Middle frontal gyrus (tissue), 1 donor: ENCODE data around the gene BLOC1S3.
A peak's percentile ranks its signal among the peaks of the same experiment; 100 is the strongest.

Experiments used
- DNase-seq: peaks from one replicate; pipeline ENCODE4 v3.0.0-alpha.2; 2015; ENCODE audit warnings: low spot score; ENCODE audit errors: extremely low spot score

BLOC1S3 gene

DNA sequence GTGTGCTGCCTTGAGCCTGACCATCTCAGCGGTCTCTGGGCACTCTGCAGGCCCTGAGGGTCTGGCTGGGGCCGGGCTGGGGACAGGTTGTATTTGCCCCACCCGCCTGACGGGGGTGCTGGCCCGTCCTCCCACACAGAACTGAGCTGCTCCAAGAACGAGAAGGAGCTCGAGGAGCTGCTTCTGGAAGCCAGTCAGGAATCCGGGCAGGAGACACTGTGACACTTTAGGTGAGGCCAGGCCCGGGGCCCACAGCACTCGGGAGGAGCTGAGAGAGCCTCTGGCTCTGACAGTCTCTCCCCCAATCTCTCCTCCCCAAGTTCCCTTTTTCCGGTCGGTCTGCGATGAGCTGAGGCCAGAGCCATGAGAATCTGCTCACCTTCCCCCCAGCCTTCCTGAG lies 32.3 kb upstream of the BLOC1S3 start:
- DNase-seq, result no peak

DNA sequence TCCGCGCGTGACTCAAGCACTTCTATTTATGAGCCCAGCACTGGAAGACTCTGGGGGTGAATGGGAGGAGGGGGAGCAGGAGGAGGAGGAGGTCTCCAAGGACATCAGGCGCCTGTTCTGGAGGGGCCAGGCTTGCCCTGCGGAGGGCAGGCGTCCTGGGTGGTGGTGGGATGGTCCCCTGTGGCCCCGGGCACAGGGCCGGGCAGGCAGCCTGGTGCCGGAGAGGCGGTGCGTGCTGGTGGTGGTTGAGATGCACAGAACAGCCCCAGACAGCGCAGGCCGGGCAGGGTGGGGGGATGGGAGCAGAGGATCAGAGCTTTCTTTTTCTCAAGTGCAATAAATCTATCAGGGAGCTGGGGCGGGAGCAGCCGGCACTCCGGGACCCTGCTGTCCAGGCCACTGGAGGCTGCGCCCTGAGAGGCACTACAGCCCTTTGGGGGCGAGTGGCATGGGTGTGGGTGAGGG lies 31.8 kb upstream of the BLOC1S3 start:
- DNase-seq, result no peak

DNA sequence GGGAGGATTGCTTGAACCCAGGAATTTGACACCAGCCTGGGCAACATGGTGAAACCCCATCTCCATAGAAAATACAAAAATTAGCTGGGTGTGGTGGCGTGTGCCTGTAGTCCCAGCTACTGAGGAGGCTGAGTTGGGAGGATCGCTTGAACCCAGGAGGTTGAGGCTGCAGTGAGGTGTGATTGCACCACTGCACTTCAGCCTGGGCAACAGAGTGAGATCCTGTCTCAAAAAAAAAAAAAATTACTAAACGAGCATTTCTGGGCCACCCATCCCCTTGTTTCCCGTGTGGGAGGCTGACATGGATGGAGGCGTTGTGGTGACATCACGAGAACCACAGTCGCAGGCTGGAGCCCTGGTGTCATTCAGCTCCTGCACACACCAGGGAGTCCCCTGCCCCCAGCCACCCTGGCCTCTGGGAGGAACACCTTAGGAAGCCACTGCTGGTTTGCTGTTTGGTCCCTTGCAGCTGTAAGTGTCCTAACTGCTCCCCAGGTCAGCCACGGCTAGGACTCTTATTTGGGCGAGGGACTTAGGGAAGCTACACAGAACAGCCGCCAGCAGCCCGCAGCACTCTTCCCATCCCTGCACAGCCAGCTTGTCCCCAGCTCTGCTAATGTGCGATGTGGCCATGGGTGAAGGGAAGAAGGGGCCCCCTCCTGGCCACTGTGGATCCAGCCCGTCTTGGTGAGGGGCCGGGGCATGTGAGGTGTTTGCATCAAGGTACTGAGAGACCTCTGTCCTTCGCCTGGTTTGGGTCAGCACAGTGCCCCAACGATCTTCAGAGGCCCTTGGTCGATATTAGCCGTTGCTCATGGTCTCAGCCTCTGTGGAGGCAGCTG lies 30.5 kb upstream of the BLOC1S3 start:
- DNase-seq, result no peak

DNA sequence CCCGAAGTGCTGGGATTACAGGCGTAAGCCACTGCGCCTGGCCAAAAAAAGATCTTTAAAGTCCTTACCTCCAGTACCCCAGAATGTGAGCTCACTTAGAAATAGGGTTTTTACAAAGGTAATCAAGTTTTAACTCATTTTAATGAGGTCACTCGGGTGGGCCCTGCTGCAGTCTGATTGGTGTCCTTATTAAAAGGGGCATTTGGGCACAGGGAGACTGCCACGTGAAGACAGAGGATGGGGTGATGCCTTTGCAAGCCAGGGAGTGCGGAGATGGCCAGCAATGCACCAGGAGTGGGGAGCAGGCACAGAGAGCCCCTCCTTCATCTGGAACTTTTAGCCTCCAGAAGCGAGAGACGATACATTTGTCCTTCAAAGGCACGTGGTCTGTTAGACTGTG lies 29.5 kb upstream of the BLOC1S3 start:
- DNase-seq, result no peak

DNA sequence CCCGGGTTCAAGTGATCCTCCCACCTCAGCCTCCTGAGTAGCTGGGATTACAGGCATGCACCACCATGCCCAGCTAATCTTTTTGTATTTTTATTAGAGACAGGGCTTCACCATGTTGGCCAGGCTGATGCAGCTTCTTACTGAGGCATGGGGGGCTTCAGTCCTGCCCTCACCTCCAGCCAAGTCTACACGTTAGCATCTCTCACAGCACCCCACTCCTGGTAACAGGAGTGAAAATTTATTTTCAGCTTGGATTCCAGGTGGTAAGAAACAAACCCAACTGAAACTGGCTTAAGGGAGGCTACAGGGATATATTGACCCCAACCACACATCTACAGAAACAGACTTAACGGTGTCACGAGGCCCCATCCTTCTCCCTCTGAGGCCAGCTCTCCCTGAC lies 28.4 kb upstream of the BLOC1S3 start:
- DNase-seq, result no peak

DNA sequence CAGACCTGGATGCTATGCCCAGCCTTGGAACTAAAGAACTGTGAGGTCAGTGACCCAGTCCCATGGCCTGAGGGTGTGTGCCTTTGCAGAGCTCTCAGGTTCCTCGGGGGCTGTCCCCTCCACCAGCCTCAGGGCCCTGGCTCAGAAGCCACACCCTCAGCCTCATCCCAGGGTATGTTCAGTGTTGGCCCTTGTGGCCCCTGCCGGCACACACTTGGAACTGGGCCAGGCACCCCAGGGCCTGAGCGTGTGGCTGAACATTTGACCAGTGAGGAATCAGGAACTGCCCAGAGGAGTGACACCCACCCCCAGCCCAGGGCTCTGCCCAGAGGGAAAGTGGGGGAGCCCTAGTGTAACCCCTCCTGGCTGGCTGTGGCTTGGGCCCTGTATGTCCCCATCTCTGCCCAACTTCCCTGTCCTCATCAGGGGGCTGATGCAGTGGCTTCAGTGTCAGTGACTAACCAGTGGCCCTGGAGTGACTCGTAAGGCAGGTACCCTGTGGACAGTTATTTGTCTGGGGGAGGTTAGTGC lies 27.8 kb upstream of the BLOC1S3 start:
- DNase-seq, result no peak

DNA sequence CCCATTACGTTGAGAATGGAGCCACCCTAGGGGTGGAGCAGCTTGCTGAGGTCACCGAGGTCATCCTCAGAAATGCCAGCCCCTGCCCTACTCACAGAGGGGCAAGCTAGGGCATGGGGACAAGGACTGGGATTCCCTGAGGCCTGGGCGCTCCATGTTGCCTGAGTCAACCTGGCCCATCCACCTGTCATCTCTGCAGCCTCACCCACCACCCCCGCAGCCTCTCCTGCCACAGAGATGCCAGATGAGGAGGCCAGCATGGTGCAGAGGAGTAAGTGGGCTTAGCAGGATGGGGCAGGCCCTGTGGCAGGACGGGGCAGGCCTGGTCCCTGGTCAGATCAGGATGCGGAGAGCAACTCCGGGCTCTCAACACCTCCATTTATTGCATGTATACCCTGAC lies 27.3 kb upstream of the BLOC1S3 start:
- no peak for DNase-seq

DNA sequence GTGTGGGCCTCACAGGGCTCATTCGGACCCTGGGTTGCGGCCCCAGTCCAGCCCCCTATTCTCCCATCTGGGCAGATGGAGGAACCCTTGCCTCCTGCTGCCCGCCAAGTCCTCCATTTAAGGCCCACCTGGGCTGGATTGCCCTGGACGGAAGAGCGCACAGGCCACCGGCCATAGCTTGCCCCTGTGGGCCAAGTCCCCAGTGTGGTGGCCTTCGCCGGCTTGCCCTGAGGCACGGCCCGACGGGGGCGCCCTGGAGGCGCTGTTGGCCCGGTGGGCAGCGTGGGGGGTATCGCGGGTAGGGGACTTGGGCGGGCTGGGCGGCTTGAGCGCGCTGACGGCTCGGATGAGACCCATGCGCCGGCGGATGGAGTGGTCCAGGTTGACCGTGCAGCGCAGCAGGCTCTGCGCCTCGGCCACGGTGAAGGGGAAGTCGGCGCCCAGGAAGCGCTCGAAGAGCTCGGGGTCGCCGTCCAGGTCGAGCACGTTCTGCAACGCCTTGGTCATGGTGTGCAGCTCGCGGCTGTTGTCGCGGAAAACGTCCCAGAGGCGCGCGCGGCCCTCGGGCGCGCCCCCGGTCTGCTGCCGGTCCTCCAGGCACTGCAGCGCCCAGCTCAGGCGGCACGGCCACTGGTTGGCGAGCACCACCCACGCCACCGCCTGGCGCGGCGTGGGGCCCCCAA lies 26.6 kb upstream of the BLOC1S3 start:
- no peak for DNase-seq

DNA sequence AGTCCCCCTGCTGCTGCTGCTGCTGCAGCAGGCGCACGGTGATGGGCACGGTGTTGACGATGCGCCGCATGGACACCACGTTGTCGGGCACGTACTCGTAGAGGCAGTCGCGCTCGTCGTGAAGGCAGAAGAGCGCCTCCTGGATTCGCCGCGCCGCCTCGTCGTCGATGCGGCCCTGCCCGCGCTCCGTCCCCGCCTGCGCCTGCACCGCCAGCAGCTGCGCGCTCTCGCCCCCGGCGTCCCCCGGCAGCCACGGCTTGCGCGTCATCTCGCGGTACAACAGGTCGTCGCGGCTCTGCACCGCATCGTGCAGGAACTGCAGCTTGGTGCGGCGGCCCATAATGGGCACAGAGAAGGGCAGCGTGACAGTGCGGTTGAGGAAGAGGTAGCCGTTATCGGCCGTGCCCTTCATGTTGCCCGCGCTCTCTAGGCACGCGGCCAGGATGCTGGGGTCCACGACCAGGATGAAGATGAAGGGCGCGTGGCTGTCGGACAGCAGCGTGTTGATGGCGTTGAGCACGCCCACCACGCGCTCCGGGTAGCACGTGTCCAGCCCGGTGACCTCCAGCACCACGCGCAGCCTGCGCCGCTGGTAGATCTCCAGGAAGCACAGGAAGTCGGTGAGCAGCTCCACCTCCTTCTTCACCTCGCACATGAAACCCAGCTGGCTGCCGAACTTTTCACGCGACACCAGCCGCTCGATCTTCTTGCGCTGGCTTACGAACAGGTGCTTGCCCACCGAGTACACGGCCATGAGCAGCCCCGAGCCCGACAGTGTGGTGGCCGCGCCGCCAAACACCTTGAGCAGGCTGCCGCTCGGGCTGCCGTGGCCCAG lies 25.9 kb upstream of the BLOC1S3 start:
- DNase-seq, result no peak

DNA sequence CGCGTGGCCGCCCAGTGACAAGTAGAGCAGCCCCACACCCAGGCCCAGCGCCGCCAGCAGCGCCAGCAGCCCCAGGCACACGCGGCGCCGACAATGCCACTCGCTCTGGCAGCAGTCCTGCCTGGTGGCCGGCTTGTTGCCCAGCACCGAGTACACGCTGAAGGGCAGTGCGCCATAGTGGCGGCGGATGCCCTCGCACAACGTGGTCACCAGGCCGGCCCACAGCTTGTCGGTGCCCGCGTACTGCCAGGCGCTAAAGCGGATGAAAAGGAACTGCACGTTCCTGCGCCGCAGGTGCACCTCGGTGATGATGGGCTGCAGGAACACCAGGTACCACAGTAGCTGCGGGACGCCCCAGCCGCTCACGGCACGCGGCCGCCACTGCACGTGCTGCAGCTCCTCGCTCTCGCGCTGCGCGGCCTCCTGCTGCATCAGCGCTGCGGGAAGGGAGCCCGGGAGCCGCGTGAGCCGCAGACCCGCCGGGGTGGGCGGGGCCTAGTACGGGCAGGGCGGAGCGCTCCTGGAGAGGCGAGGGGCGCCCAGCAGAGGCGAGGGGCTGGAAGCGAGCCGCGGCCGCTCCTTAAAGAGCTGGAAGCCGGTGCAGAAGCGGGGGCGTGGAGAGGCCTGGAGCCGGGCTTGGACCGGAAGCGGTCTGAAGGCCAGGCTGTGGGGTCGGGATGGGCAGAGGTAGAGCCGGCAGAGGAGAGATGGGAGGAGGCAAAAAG lies 25.1 kb upstream of the BLOC1S3 start:
- DNase-seq, result peak; percentile 25

DNA sequence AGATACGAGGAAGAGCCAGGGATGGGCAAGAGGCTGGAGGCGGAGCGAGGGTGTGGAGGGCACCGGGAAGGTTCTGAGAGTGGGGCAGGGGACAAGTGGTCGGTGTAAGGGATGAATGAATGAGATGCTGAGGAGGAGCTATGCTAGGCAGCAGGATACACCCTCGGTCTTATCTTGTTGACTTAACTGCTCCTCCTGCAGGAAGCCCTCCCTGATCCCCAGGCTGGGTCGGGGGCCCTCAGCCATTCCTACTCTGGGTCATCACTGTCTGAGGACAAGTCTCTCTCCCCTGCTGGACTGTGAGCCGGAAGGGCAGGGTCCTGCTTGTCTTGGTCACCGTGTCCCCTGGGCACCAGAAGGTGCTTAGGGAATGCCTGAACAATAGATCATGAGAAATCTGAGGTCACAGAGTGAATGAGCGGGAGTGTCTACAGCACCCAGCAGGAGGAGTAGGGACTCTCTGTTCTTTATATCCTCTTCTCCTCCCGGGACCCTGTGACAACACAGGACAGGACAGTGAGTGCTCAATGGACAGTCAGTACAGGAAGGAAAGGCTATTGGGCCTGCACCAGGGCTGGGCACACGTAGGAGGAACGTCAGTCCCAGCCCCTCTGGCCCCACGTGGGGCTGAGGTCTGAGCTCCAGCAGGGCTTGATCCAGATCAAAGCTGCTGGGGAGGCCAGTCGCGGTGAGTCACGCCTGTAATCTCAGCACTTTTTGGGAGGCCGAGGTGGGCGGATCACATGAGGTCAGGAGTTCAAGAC lies 24.3 kb upstream of the BLOC1S3 start:
- no peak for DNase-seq

DNA sequence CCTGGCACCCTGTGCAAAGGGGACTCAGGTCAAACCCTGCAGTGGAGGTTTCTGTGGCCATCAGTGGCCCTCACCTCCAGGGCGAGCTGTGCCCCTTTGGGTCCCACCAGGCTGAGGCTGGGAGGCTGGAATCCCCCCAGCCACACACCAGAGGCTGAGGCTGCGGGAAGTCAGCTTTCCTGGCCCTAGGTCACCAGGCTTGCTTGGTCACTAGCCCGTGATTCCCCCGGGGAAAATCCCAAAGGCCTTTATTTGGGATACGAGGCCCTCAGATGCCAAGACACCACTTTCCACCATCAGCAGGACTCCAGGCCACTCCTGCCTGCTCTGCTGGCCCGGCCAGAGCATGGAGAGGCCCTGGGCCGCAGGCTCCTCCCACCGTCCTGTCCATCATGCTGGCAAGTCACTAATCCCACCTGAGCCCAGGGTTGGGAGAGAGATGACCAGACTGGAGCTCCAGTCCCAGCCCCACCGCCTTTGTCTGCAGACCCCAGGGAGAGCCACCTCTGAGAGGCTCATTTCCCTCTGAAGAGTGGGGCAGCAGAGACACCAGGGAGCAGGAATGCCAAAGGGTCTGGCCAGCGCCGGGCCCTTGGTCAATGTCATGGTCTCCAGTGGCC lies 22.5 kb upstream of the BLOC1S3 start:
- DNase-seq, result no peak

DNA sequence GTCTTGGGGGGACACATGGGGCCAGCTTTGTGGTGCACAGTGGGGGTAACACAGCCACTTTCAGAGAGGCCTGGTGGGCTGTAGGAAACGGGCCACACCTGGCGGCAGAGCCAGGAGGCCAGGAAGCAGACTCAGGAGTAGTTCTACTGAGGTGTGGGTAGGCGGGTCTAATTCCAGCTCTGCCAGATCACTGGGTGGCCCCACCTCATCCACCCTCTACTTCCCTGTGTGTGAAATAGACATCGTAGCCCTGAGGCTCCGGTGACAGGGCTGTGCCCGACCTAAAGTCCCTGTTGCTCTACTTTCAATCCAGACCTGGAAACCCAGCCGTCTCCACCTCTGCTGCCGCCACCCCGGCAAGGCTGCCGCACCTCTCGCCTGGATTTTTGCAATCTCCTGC lies 21.8 kb upstream of the BLOC1S3 start:
- no peak for DNase-seq

DNA sequence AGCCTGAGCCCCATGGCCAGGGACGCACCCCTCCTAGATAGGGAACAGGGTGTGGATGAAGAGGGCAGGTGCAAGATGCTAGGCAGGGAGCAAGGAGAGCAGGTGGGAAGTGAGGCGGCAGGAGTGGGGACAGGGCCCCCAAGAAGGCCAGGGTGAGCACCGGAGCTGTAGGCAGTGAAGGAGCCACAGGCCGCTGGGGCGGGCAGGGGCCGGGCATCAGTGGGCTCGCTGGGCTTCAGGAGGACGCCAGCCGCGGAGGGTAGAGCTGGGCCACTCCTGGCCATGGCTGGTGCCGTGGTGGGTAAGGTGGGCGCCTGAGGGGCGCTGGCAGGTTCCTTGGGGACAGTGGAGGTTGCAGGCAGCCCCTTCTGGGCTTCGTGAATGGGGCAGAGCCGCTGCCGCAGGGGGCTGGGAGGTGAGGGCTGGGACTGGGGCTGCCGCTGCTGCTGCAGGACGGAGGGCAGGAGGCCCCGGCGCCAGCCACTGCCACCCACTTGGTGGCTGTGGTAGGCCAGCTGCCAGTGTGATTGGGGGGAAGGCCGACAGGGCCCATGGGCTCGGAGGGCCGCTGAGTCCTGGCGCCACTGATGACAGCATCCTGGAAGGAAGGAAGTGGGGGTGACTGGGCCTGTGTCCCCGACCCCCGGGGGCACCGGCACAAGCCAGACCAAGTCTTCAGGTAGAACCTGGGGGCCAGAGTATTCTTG lies 19.9 kb upstream of the BLOC1S3 start:
- no peak for DNase-seq

DNA sequence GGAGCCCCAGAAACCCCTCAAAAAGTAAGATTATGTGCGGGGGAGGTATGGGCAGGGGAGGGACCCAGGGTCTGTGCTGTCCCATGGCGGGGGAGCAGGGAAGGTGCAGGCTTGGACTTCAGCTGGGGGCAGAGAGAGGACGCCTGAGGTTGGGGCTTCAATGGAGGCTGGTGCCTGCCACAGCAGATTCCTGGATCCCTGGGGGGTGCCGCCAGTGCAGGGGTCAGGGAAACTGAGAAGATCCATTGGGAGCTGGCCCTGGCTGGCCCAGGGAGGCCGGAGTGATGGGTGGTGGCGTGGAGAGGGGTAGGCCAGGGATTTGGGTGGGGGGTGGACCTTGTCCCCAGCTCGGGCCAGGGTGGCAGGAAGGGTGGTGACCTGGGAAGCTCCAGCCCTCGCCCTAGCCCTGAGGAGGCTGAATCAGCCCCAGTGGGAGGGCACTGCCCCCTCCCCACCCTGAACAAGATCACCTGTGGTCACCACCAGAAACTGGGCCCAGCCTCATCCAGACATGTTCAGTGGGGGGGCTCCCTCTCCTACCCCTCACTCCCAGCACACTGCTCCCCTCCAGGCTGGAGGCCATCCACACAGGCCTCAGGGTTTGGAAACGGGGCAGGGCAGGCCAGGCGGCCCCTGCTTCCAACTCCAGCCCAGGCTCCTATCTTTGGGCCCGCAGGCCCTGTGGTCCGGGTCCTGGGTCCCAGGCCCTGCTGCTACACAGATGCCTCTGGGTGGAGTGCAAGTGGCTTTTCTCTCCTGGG lies 19.2 kb upstream of the BLOC1S3 start:
- DNase-seq, result no peak

DNA sequence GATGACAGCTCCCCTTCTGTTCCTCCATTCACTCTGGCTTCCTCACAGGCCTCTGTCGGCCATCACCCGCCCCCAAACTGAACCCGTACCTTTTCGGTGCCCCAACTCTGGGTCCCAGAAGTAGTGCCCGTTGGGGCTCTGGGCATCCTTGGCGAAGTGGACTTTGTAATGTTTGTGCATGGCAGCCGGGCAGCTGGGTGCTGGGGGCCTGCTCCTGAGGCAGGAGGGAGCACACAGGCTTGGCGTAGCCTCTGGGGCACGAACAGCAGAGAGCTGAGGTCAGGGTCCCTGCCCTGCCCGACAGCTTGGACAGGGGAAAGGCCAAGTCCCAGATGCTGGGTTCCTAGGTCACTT lies 18.6 kb upstream of the BLOC1S3 start:
- DNase-seq, result no peak

DNA sequence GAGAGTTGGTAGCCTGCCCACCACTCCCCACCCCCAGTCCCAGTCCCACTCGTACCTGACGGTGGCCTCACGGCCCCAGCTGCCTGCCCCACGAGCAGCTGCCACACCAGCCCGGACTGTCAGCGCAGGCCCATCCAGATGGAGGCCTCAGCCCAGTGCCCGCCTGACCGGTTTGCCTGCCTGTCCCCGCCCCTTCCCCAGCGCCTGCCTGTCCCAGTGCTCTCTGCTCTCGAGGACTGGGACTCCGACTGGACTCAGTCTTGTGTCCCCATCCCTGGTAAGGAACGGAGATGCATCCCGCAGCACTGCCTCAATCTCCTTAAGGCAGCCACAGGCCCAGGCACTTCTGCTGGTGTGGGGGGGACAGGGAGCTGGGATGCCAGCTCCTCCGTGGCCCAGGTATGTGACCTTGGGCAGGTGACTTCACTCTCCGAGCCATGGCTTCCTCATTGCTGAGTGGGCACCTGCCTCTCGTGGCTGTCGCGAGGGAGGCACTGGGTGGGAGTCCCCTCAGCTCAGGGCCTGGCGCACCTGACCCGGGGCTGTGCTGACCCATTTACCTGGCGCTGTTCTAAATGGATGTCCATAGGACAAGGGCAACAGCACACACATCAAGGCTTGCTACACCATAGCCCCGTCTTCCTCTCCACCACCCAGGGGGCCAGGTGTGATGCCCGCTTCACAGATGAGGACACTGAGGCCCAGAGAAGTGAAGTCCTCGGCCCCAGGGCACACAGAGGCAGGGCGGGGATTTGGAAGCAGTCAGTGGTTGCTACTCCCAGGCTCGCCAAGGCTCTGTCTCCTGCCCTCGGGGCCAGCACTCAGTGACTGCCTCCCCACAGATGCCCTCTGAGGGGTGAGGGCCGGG lies 17.5 kb upstream of the BLOC1S3 start, which contains the start of gene NKPD1:
Gene NKPD1 (minus strand): TSS at position 113 of the 868 bp plus-strand sequence. CDS start 832 bp downstream, outside the sequence.
- DNase-seq, result no peak
